ENCODE data around the gene C9orf78.

C9orf78 gene

GRCh38 chr9:129860653-129861446 is 25.8 kb upstream of the C9orf78 start:
- no peak overlapping the region for H3K4me3 ChIP-seq (replicated peaks; ENCODE audit: low read depth, low read length)
- TF ChIP-seq CTCF (IDR thresholded peaks at IDR 0.05; ENCODE audit: low read length, missing control alignments), result no peak
- DNase-seq (ENCODE audit: low read depth), result no peak

GRCh38 chr9:129858167-129858962 is 23.3 kb upstream of the C9orf78 start:
- H3K4me3 ChIP-seq (replicated peaks; ENCODE audit: low read depth, low read length), result no peak overlapping the region
- no peak for TF ChIP-seq CTCF (IDR thresholded peaks at IDR 0.05; ENCODE audit: low read length, missing control alignments)
- no peak for DNase-seq (ENCODE audit: low read depth)

GRCh38 chr9:129857207-129857606 is 22.1 kb upstream of the C9orf78 start:
- no peak for DNase-seq (ENCODE audit: low read depth)

GRCh38 chr9:129854588-129855110 is 19.6 kb upstream of the C9orf78 start:
- no peak for DNase-seq (ENCODE audit: low read depth)
- H3K4me3 ChIP-seq (replicated peaks; ENCODE audit: low read depth, low read length), result no peak overlapping the region
- TF ChIP-seq CTCF (IDR thresholded peaks at IDR 0.05; ENCODE audit: low read length, missing control alignments), result no peak

More at GRCh38 chr9:129857207-129857606, 22.1 kb upstream of the C9orf78 start:
- no peak for TF ChIP-seq CTCF (IDR thresholded peaks at IDR 0.05; ENCODE audit: low read length, missing control alignments)
- H3K4me3 ChIP-seq (replicated peaks; ENCODE audit: low read depth, low read length), result no peak overlapping the region

GRCh38 chr9:129853614-129854013 is 18.5 kb upstream of the C9orf78 start:
- no peak for TF ChIP-seq CTCF (IDR thresholded peaks at IDR 0.05; ENCODE audit: low read length, missing control alignments)
- no peak for DNase-seq (ENCODE audit: low read depth)
- no peak overlapping the region for H3K4me3 ChIP-seq (replicated peaks; ENCODE audit: low read depth, low read length)

- no peak overlapping the region for H3K4me3 ChIP-seq (replicated peaks; ENCODE audit: low read depth, low read length)
- no peak for DNase-seq (ENCODE audit: low read depth)
- no peak for TF ChIP-seq CTCF (IDR thresholded peaks at IDR 0.05; ENCODE audit: low read length, missing control alignments)
Observed at GRCh38 chr9:129852579-129852978, 17.5 kb upstream of the C9orf78 start.

Data from fibroblast of pulmonary artery (primary cell).